RWPE2 (cell line): ENCODE results near the gene ZBTB5.
"Not testable (repeated sequence)": the region's sequence is repeated elsewhere in the genome, so short reads cannot be mapped to it uniquely, and the experiment has no call there.

Source experiments
- ATAC-seq: fragments of 200-7000 bp; cut with Tn5 transposase; 3 replicates; pipeline ENCODE4 v1.9.1; 2021; ENCODE audit warnings: low read depth
- DNase-seq: peaks from one replicate; pipeline ENCODE4 v3.0.0-alpha.2; 2020; ENCODE audit warnings: low spot score
- H3K27ac ChIP-seq: fragments of 450-650 bp; 2 replicates; pipeline ENCODE4 v1.5.1; 2017; ENCODE audit warnings: mild to moderate bottlenecking; ENCODE audit not compliant: poor library complexity, severe bottlenecking
- H3K27me3 ChIP-seq: fragments of 250-450 bp; sonication (Bioruptor Pico); 2 replicates; pipeline ENCODE4 v1.5.1; 2021; ENCODE audit warnings: mild to moderate bottlenecking, moderate library complexity; ENCODE audit not compliant: insufficient read depth, poor library complexity, severe bottlenecking
- H3K36me3 ChIP-seq: fragments of 250-450 bp; sonication (Bioruptor Pico); 2 replicates; pipeline ENCODE4 v1.5.1; 2020; ENCODE audit warnings: low read depth, mild to moderate bottlenecking, moderate library complexity
- H3K4me1 ChIP-seq: fragments of 250-450 bp; sonication (Bioruptor Pico); 2 replicates; pipeline ENCODE4 v1.5.1; 2021; ENCODE audit warnings: mild to moderate bottlenecking, moderate library complexity; ENCODE audit not compliant: insufficient read depth, poor library complexity, severe bottlenecking
- H3K4me3 ChIP-seq: fragments of 250-450 bp; sonication (Bioruptor Pico); 2 replicates; pipeline ENCODE4 v1.5.1; 2021; ENCODE audit warnings: mild to moderate bottlenecking, moderate library complexity; ENCODE audit not compliant: severe bottlenecking
- H3K9me3 ChIP-seq: fragments of 250-450 bp; sonication (Bioruptor Pico); 2 replicates; pipeline ENCODE4 v1.5.1; 2021; ENCODE audit warnings: mild to moderate bottlenecking, moderate library complexity; ENCODE audit not compliant: severe bottlenecking
- CTCF ChIP-seq: fragments of 450-650 bp; IDR thresholded peaks from one replicate; pipeline ENCODE4 v1.5.1; 2017; ENCODE audit warnings: mild to moderate bottlenecking, moderate library complexity; ENCODE audit not compliant: poor library complexity, severe bottlenecking

ZBTB5 gene

GRCh38 chr9:37429441-37430285, 35.6 kb downstream of the ZBTB5 start:
- H3K4me3 ChIP-seq = no peak overlapping the region
- ATAC-seq (no peak), DNase-seq (no peak)
- peaks cover 67% of the 10 kb centered on the region for H3K36me3 ChIP-seq
- H3K9me3 ChIP-seq = no peaks in the 10 kb centered on the region
- TF ChIP-seq CTCF = no peak
- H3K27ac ChIP-seq = no peak overlapping the region
- no peaks in the 10 kb centered on the region for H3K27me3 ChIP-seq
- no peaks in the 10 kb centered on the region for H3K4me1 ChIP-seq

DNA sequence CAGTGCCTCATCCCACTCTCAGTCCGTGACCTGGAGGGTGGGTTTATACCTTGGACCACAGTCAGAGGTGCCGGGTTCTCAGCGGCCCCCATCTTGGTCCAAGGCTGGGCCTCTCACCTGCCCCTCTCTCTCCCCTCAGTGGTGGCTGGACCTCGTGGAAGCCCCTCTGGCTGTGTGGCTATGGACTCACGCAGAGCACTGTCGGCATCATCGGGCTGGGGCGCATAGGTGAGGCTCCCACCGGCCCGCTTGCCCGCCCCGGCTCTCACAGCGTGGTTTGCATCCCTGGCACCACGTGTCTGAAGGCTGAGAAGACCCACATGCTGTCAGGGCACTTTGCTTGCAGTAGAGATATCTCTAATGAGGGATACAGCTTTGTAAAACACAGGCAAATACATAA, 36.9 kb downstream of the ZBTB5 start:
- Histone ChIP-seq H3K9me3 (no peaks in the 10 kb centered on the region), H3K27me3 (no peaks in the 10 kb centered on the region), H3K4me3 (no peak overlapping the region), H3K4me1 (no peaks in the 10 kb centered on the region), H3K27ac (no peak overlapping the region), H3K36me3 (peaks cover 63% of the 10 kb centered on the region)
- ATAC-seq (no peak), DNase-seq (no peak)
- TF ChIP-seq CTCF = no peak

GRCh38 chr9:37426846-37427245, 38.4 kb downstream of the ZBTB5 start:
- no peak for DNase-seq
- H3K9me3 ChIP-seq = no peaks in the 10 kb centered on the region
- no peak for ATAC-seq
- H3K4me1 ChIP-seq = no peaks in the 10 kb centered on the region
- no peak for TF ChIP-seq CTCF
- no peaks in the 10 kb centered on the region for H3K27me3 ChIP-seq
- peaks cover 59% of the 10 kb centered on the region for H3K36me3 ChIP-seq
- H3K4me3 ChIP-seq = no peak overlapping the region
- no peak overlapping the region for H3K27ac ChIP-seq

- not testable (repeated sequence) for H3K27me3 ChIP-seq, H3K4me3 ChIP-seq, H3K4me1 ChIP-seq, H3K27ac ChIP-seq, DNase-seq, H3K9me3 ChIP-seq, ATAC-seq
- peaks cover 54% of the 10 kb centered on the region for H3K36me3 ChIP-seq
These were observed 38.8 kb downstream of the ZBTB5 start for GRCh38 chr9:37426431-37426830.

DNA sequence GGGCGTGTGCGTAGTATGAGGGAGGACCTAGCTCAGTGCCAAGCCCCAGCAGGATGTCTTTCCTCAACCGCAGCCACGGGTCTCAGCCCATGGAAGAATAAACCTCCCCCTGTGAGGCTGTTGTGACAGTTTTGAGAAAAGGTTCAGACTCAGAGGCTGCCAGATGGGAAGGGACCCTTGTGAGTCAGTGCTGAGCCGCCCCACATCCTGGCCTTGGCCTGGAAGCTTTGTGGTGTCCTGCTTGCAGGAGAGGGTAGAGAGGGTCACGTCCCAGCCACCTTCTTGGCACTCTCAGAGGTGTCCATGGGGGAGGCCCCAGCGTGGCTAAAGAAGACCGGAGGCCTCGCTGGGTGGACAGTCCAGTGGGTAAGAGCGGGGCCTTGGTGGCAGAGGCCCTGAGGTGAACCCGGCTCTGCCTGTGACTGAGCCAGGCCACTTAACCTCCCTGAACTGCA, 39.9 kb downstream of the ZBTB5 start:
- no peaks in the 10 kb centered on the region for H3K27me3 ChIP-seq

More for the DNA sequence above, 39.9 kb downstream of the ZBTB5 start:
- no peaks in the 10 kb centered on the region for H3K9me3 ChIP-seq
- DNase-seq (no peak), ATAC-seq (no peak)
- peaks cover 43% of the 10 kb centered on the region for H3K36me3 ChIP-seq
- no peaks in the 10 kb centered on the region for H3K4me1 ChIP-seq
- no peak overlapping the region for H3K27ac ChIP-seq
- no peak overlapping the region for H3K4me3 ChIP-seq
- no peak for TF ChIP-seq CTCF
